T-cell (primary cell): ENCODE data around the gene KPNB1. TPM values are rescaled to one million over a fixed set of nuclear protein-coding genes. Genes with fewer than 3 reads are reported as not detected.

Experiments
- ATAC-seq, 4 experiments: fragments of 200-7000 bp in 3 of 4; fragments of 150-1000 bp in 1 of 4; cut with Tn5 transposase; replicated peaks in 1 of 4; 1 replicate in 3 of 4; 2 replicates in 1 of 4; pipeline ENCODE4 v1.10.0; 2021; ENCODE audit warnings: moderate library complexity in 3 of 4, mild to moderate bottlenecking in 2 of 4, moderate number of reproducible peaks in 1 of 4
- CTCF ChIA-PET, 2 donors: fragments of 300-600 bp; sonication (Branson Sonifier 250); formaldehyde crosslinking; loops; one replicate each; lab custom pipeline; 2022; ENCODE audit warnings: antibody characterized with exemption in 2 of 2; lab: Charles Lee
- POLR2A ChIA-PET, 2 donors: fragments of 300-600 bp; sonication (Branson Sonifier 250); formaldehyde crosslinking; loops; one replicate each; lab custom pipeline; 2022; ENCODE audit warnings: antibody characterized with exemption in 2 of 2; lab: Charles Lee
- DNase-seq, 35 experiments: peaks; one replicate each; pipeline versions ENCODE4 v3.0.0 to v3.0.0-alpha.2; 2013 to 2023
- H3K27ac ChIP-seq: one replicate; pipeline ENCODE4 v1.5.1; 2013; ENCODE audit warnings: low read length
- H3K27me3 ChIP-seq, 2 experiments: replicated peaks in 1 of 2; 1 replicate in 1 of 2; 2 replicates in 1 of 2; pipeline versions ENCODE4 v1.6.1 to v1.7.0; 2013; ENCODE audit warnings: low read length in 1 of 2, mixed read lengths in 1 of 2; ENCODE audit not compliant: control insufficient read depth in 2 of 2, insufficient read depth in 2 of 2; ENCODE audit errors: extremely low read depth in 1 of 2
- H3K36me3 ChIP-seq, 2 donors: 1 replicate in 1 of 2; 2 replicates in 1 of 2; pipeline versions ENCODE4 v1.6.1 to v1.7.0; 2013; ENCODE audit warnings: low read length in 1 of 2; ENCODE audit not compliant: control insufficient read depth in 2 of 2, insufficient read depth in 1 of 2; ENCODE audit errors: extremely low read depth in 1 of 2
- H3K4me1 ChIP-seq, 2 experiments: 1 replicate in 1 of 2; 2 replicates in 1 of 2; pipeline versions ENCODE4 v1.6.1 to v1.7.0; 2013; ENCODE audit warnings: low read length in 2 of 2, mixed read lengths in 1 of 2; ENCODE audit not compliant: insufficient read depth in 2 of 2, control insufficient read depth in 1 of 2; ENCODE audit errors: extremely low read depth in 1 of 2
- H3K4me3 ChIP-seq, 2 donors: 1 replicate in 1 of 2; 2 replicates in 1 of 2; pipeline versions ENCODE4 v1.5.1 to v1.7.0; 2013; ENCODE audit warnings: mild to moderate bottlenecking in 2 of 2, low read length in 1 of 2, moderate library complexity in 1 of 2; ENCODE audit not compliant: control insufficient read depth in 1 of 2; ENCODE audit errors: extremely low read depth in 1 of 2
- H3K9me3 ChIP-seq: 2 replicates; pipeline ENCODE4 v1.7.0; 2013
- H3K27ac Mint-ChIP-seq, 2 donors: one replicate each; pipeline ENCODE4 v1.8.0; 2020 to 2021; ENCODE audit warnings: mild to moderate bottlenecking in 2 of 2, mixed read lengths in 2 of 2
- H3K27me3 Mint-ChIP-seq, 2 donors: one replicate each; pipeline ENCODE4 v1.8.0; 2021 to 2022; ENCODE audit warnings: mixed read lengths in 2 of 2
- H3K36me3 Mint-ChIP-seq: one replicate; pipeline ENCODE4 v1.8.0; 2021; ENCODE audit warnings: mixed read lengths
- H3K4me1 Mint-ChIP-seq, 3 donors: one replicate each; pipeline ENCODE4 v1.8.0; 2020 to 2022; ENCODE audit warnings: mixed read lengths in 3 of 3, mild to moderate bottlenecking in 1 of 3
- H3K4me3 Mint-ChIP-seq, 3 donors: one replicate each; pipeline ENCODE4 v1.8.0; 2020 to 2022; ENCODE audit warnings: mild to moderate bottlenecking in 3 of 3, mixed read lengths in 3 of 3, moderate library complexity in 3 of 3
- H3K9me3 Mint-ChIP-seq, 3 donors: one replicate each; pipeline ENCODE4 v1.8.0; 2020 to 2022; ENCODE audit warnings: mixed read lengths in 3 of 3
- WGBS: methylation state at CpG from one replicate; pipeline ENCODE4 v1.1.5; 2013; ENCODE audit warnings: missing lambda C conversion rate; ENCODE audit not compliant: insufficient coverage; 5-methylcytosine and 5-hydroxymethylcytosine counted together
- total RNA-seq, 35 experiments: library from RNA in 6 of 35; stranded (reverse) in 6 of 35; fragments of 120-200 nt in 1 of 35; gene quantifications; one replicate each; pipeline versions ENCODE4 v1.2.1 to v1.2.4 and lab custom pipeline; 2013 to 2026

Gene KPNB1
- total RNA-seq, 5 donors from 2014 or later (not counting 1 experiment from before 2014, with no cell fraction given) = 216 to 262 (median 240) TPM

GRCh38 chr17:47622180-47622549, 27.6 kb upstream of the KPNB1 start:
- peaks cover 0 to 12% (median 10%) of the 10 kb centered on the region in 3 donors for H3K4me1 Mint-ChIP-seq
- ChIA-PET POLR2A (no interaction called here), CTCF (no interaction called here)
- no peaks in the 10 kb centered on the region for H3K9me3 ChIP-seq
- no peak overlapping the region for H3K27ac ChIP-seq
- H3K27me3 Mint-ChIP-seq = no peaks in the 10 kb centered on the region
- H3K36me3 ChIP-seq = peaks cover 9 to 57% of the 10 kb centered on the region in 2 donors
- no CpG with 5 or more reads among the region's 2 CpGs for WGBS
- no peaks in the 10 kb centered on the region for H3K9me3 Mint-ChIP-seq
- H3K36me3 Mint-ChIP-seq = peaks cover 35% of the 10 kb centered on the region
- no peak overlapping the region for H3K4me3 Mint-ChIP-seq
- DNase-seq (no peak), ATAC-seq (no peak)
- no peak overlapping the region for H3K27ac Mint-ChIP-seq
- H3K27me3 ChIP-seq = no peaks in the 10 kb centered on the region
- no peak overlapping the region for H3K4me3 ChIP-seq
- no peaks in the 10 kb centered on the region for H3K4me1 ChIP-seq

DNA sequence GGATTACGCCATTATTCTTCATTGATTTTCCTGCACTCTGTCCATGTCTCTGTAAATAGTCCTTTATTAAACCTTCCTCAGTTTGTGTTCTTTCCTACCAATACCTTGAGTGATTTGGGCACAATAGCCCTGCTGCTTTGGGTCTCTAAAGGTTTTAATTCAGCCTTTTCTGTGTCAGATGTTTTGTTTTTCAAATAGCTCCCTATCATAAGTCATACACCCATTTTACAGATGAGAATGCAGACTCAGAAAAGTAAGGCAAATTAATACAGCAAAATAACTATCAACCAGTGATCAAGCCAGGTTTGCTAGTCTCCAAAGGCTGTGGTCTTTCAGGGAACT, 25.0 kb upstream of the KPNB1 start:
- Mint-ChIP-seq H3K36me3 (peaks cover 24% of the 10 kb centered on the region), H3K27me3 (no peaks in the 10 kb centered on the region), H3K9me3 (no peaks in the 10 kb centered on the region), H3K27ac (no peak overlapping the region), H3K4me3 (no peak overlapping the region), H3K4me1 (peaks cover 0 to 12% (median 10%) of the 10 kb centered on the region in 3 donors)
- Histone ChIP-seq H3K9me3 (no peaks in the 10 kb centered on the region), H3K4me3 (no peak overlapping the region), H3K27me3 (no peaks in the 10 kb centered on the region), H3K36me3 (peaks cover 9 to 35% of the 10 kb centered on the region in 2 donors), H3K27ac (no peak overlapping the region), H3K4me1 (no peaks in the 10 kb centered on the region)
- ChIA-PET CTCF (no interaction called here), POLR2A (no interaction called here)
- WGBS = no CpG with 5 or more reads among the region's 1 CpG
- DNase-seq (no peak), ATAC-seq (no peak)

DNA sequence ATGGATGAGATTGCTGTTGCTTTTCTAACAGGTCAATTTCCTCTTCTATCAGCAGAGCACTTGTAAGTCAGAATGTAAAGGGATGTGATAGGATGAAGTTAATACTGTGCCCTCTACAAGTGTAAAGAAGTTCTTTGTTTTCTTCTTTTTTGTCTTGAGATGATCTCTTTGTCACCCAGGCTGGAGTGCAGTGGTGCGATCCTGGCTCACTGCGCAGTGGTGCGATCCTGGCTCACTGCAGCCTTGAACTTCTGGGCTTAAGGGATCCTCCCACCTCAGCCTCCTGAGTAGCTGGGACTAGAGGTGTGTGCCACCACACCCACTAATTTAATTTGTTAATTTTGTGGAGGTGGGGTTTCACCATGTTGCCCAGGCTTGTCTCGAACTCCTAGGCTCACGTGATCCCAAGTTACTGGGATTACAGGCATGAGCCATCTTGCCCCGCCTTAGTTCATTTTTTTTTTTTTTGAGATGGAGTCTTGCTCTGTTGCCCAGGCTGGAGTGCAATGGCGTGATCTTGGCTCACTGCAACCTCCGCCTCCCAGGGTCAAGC, 21.6 kb upstream of the KPNB1 start:
- H3K27ac ChIP-seq = no peak overlapping the region
- POLR2A ChIA-PET = interaction anchor here in 1 of 2 donors (0.7 kb wide), 1 partner anchor 1039 kb away, joined by 3 read pairs; no protein-coding TSS in a partner anchor
- DNase-seq = no peak
- no peak for ATAC-seq
- H3K4me1 ChIP-seq = no peaks in the 10 kb centered on the region
- H3K4me3 ChIP-seq = no peak overlapping the region
- Mint-ChIP-seq H3K27ac (no peak overlapping the region), H3K9me3 (no peaks in the 10 kb centered on the region), H3K4me3 (no peak overlapping the region), H3K36me3 (peaks cover 15% of the 10 kb centered on the region), H3K4me1 (no peaks in the 10 kb centered on the region), H3K27me3 (no peaks in the 10 kb centered on the region)
- no peaks in the 10 kb centered on the region for H3K27me3 ChIP-seq
- no CpG with 5 or more reads among the region's 8 CpGs for WGBS
- CTCF ChIA-PET = no interaction called here
- no peaks in the 10 kb centered on the region for H3K9me3 ChIP-seq
- peaks cover 0 to 5% of the 10 kb centered on the region in 2 donors for H3K36me3 ChIP-seq

DNA sequence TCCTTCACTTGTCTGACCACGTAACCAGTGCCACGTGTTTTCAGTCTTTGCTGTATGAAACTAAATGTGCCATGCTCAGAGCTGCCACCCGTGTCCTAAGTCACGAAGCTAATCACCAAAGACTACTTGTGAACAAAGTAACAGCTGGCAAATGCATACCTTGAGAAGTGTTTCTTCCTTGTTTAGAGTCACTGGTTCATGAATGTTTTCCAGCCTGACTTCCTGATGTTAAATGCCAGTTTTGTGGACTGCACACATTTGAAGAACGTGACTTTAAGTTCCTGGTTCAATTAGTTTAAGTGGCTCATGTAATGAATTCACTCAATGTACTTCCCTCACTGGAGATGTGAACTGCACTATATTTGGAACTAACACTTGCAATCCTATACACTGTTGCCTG, 19.9 kb upstream of the KPNB1 start:
- peaks cover 11% of the 10 kb centered on the region for H3K36me3 Mint-ChIP-seq
- H3K4me1 ChIP-seq = no peaks in the 10 kb centered on the region
- H3K27me3 ChIP-seq = no peaks in the 10 kb centered on the region
- H3K27ac Mint-ChIP-seq = no peak overlapping the region
- no peak overlapping the region for H3K27ac ChIP-seq
- no peaks in the 10 kb centered on the region for H3K4me1 Mint-ChIP-seq
- no peak overlapping the region for H3K4me3 Mint-ChIP-seq
- H3K9me3 ChIP-seq = no peaks in the 10 kb centered on the region
- H3K36me3 ChIP-seq = peaks cover 0 to 6% of the 10 kb centered on the region in 2 donors
- H3K9me3 Mint-ChIP-seq = no peaks in the 10 kb centered on the region
- CTCF ChIA-PET = interaction anchor here in 1 of 2 donors (1.4 kb wide), 1 partner anchor 11 kb away, joined by 4 read pairs; no protein-coding TSS in a partner anchor
- POLR2A ChIA-PET = no interaction called here
- 93% methylated on average over 4 of the region's 5 CpGs for WGBS
- ATAC-seq = no peak
- no peak for DNase-seq
- no peaks in the 10 kb centered on the region for H3K27me3 Mint-ChIP-seq
- H3K4me3 ChIP-seq = no peak overlapping the region

DNA sequence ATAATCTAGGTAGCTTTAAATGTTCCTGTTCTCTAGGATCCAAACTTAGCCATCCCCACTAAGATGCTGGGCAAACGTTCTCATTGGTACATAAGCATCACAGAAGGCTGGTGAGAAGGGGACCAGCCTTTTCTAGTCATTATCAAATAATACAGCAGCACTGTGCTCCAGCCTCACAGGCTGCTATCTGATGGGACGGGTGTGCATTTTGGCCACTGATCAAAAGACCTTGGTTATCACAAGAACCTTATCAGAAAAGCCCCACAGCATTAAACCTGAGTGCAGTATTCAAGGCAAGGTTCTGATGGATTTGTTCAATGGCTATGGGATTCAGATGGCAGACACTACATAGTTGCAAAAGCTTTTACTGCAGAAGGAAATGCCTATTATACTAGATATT, 19.1 kb upstream of the KPNB1 start:
- Histone ChIP-seq H3K36me3 (peaks cover 0 to 4% of the 10 kb centered on the region in 2 donors), H3K27me3 (no peaks in the 10 kb centered on the region), H3K4me3 (no peak overlapping the region), H3K4me1 (no peaks in the 10 kb centered on the region), H3K27ac (no peak overlapping the region), H3K9me3 (no peaks in the 10 kb centered on the region)
- H3K9me3 Mint-ChIP-seq = no peaks in the 10 kb centered on the region
- no peak overlapping the region for H3K4me3 Mint-ChIP-seq
- peaks cover 8% of the 10 kb centered on the region for H3K36me3 Mint-ChIP-seq
- ATAC-seq (no peak), DNase-seq (no peak)
- CTCF ChIA-PET = interaction anchor here in 1 of 2 donors (1.4 kb wide), 1 partner anchor 12 kb away, joined by 4 read pairs; no protein-coding TSS in a partner anchor
- no peaks in the 10 kb centered on the region for H3K27me3 Mint-ChIP-seq
- WGBS = no CpG with 5 or more reads among the region's 2 CpGs
- no peaks in the 10 kb centered on the region for H3K4me1 Mint-ChIP-seq
- H3K27ac Mint-ChIP-seq = no peak overlapping the region
- POLR2A ChIA-PET = no interaction called here

- POLR2A ChIA-PET = interaction anchor here (0.5 to 0.7 kb wide), 2 partner anchors 12 kb away, joined by 3 read pairs; no protein-coding TSS in a partner anchor
Measured at GRCh38 chr17:47632991-47633390, 16.7 kb upstream of the KPNB1 start.

More at GRCh38 chr17:47632991-47633390, 16.7 kb upstream of the KPNB1 start:
- WGBS = 100% methylated on average over 1 of the region's 3 CpGs
- no peak for ATAC-seq
- Histone ChIP-seq H3K27ac (no peak overlapping the region), H3K9me3 (no peaks in the 10 kb centered on the region), H3K27me3 (no peaks in the 10 kb centered on the region), H3K36me3 (peaks cover 0 to 10% of the 10 kb centered on the region in 2 donors), H3K4me3 (no peak overlapping the region), H3K4me1 (peaks cover 0 to 6% of the 10 kb centered on the region in 2 experiments)
- H3K27me3 Mint-ChIP-seq = no peaks in the 10 kb centered on the region
- no peak overlapping the region for H3K4me3 Mint-ChIP-seq
- no peaks in the 10 kb centered on the region for H3K9me3 Mint-ChIP-seq
- DNase-seq = no peak
- CTCF ChIA-PET = interaction anchor here in 1 of 2 donors (0.6 to 0.7 kb wide), 2 partner anchors 16 to 386 kb away, joined by 3 read pairs; partner anchors contain the start of gene KPNB1
- H3K27ac Mint-ChIP-seq = no peak overlapping the region
- H3K4me1 Mint-ChIP-seq = peaks cover 7 to 11% (median 8%) of the 10 kb centered on the region in 3 donors
- peaks cover 12% of the 10 kb centered on the region for H3K36me3 Mint-ChIP-seq
